HG03460 (cell line): ENCODE data around the gene APMAP.

ENCODE experiments used
- ATAC-seq: cut with Tn5 transposase; IDR thresholded peaks from one replicate; pipeline ENCODE4 v1.9.1; 2021; ENCODE audit not compliant: unreplicated experiment

Gene APMAP, protein sequence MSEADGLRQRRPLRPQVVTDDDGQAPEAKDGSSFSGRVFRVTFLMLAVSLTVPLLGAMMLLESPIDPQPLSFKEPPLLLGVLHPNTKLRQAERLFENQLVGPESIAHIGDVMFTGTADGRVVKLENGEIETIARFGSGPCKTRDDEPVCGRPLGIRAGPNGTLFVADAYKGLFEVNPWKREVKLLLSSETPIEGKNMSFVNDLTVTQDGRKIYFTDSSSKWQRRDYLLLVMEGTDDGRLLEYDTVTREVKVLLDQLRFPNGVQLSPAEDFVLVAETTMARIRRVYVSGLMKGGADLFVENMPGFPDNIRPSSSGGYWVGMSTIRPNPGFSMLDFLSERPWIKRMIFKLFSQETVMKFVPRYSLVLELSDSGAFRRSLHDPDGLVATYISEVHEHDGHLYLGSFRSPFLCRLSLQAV

DNA sequence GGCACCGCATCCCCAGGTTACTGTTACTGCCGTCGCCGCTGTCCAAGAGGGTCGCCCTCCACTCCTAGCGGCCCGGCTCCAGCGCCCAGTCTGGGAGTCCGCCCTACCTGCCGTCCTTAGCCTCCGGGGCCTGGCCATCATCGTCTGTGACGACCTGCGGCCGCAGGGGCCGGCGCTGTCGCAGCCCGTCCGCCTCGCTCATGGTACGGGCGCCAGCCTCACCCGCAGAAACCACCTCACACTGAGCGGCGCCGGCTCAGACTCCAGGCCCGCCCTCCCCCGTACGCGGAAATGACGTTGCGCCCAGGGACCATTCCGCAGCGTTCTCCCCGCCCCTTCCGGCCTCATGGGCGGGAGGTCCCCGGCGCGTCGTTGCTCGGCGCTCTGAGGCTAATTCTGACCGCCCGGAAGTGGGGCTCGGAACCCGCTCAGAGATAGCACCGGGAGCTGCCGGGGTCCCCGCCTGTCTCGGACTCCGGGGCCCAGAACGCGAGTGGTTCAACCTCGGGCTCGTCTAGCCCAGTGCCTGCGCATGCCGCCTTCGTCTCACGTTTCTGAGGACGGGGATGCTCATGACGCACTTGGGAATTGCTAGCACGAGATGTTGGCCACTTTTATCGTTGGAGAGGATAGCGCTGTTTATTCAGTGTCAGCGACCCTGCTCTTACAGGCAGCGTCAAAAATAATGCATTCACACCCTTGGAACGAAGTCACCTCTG lies at the start of gene APMAP:
APMAP (minus strand) TSS at position 265 of the 719 bp plus-strand sequence; CDS start at position 202, 63 bp downstream.
- ATAC-seq: peak; percentile 96

DNA sequence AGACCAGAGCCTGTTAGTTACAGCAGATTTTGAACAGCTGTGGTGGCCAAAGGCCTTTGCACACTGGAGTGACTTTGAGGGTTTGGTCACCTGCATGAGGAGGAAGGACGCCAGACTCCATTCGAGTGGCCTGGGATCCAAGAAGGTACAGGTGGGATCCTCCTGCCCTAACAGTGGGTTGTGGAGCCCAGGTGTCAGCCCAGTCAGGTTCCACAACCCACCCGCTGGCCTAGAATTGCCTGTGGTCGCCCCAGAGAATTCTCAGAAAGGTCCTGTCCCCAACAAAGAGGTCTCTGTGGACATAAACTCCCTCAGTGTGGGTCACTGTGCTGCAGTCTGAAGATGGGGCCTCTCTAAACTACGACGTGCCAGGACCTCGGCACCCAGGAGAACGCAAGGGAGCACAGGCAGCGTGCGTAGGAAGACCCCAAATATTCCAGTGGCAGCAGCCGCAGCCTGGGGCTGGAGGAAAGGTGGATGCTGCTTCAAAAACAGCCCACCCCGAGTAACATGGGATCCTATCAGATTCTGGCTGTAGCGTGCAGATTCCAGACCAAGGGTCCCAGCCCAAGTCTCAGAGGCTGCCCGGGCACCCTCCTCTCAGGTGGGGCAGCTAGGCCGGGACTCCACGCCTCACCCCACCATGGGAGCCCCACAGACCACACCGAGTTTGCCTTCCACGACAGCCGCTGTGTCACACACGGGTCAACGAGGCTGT lies 49.4 kb upstream of the APMAP start:
- no peak for ATAC-seq

DNA sequence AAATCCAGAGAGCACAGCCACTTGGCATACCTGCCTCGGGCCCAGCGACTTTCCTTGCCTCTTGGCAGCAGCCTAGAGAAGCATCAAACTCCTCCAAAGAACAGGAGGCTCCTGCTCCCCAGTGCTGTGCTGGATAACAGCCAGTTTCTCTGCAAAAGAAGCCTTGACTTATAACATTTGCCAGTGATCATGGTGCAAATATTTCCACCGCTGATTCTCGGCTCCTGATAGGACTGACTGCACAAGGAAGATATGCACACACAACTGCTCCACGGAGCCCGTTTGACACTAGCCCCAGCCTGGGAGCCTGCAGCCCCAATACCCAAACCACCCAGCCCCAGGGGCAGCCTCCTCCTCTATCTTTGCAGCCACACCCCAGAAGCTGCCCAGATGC lies 47.9 kb upstream of the APMAP start:
- no peak for ATAC-seq

DNA sequence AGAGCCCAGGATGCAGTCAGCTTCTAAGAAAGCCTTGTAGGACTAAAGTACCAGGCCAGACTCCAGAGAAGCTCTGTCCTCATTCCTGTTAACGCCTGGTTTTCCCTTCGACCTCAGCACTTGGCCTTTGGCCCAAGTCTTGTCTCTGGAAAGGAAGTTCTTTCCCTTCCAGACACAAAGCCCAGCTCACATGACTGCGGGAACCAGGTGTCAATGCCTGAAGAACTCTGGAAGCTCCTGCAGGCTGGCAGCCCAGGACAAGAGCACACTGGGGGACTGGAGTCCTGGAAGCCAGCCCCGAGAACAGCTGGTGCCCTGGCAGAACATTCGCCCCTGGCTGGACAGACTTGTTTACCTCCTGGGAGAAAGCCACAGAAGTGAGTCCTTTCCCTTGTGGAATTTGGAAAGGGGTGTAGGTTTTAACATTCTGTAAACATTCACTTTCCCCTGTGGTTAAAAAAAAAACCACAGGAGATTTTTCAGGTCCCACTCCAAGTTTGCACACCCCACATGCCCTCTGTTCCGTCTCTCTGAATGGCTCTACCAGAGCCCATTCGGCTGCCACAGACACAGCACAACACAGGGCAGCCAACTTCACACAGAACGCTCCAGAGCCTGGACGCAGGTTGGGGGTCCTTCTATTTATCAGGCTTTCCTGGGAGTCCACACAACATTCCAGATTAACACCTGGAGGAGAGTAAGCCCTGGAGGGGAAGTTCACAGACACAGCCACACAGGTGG lies 47.3 kb upstream of the APMAP start:
- no peak for ATAC-seq

DNA sequence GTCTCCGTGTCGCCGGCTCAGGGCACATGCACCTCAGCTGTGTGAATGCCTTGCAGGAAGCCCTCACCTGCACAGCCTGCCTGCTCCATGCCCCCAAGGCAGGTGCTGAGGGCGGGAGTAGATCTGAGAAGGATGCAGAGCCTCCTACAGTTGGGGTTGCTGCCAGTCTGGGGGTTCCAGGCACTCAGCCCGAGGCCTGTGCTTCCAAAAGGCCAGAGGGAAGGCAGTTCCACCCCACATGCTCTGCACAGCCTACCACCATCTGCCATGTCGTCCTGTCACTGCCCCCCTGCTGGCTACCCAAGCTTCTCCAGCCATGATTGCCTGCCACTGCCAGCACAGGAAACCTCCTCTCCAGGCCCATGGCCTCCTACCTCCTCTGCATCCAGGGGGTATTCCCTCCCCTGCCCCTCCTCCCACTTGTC lies 46.1 kb upstream of the APMAP start:
- ATAC-seq: no peak

DNA sequence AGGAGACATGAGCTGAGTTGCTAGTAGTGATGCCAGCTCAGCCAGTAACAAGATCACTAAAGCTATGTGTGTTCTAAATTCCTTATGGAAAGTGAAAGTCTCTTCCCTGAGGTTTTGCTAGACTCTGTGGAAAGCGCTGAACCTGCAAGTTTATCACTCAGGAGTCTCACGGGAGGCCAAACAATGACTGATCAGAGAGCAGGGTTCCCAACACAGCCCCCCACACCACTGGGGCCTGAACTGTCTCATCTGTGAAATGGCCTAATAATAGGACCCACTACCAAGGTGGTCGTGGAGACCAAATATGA lies 45.5 kb upstream of the APMAP start:
- ATAC-seq: no peak

DNA sequence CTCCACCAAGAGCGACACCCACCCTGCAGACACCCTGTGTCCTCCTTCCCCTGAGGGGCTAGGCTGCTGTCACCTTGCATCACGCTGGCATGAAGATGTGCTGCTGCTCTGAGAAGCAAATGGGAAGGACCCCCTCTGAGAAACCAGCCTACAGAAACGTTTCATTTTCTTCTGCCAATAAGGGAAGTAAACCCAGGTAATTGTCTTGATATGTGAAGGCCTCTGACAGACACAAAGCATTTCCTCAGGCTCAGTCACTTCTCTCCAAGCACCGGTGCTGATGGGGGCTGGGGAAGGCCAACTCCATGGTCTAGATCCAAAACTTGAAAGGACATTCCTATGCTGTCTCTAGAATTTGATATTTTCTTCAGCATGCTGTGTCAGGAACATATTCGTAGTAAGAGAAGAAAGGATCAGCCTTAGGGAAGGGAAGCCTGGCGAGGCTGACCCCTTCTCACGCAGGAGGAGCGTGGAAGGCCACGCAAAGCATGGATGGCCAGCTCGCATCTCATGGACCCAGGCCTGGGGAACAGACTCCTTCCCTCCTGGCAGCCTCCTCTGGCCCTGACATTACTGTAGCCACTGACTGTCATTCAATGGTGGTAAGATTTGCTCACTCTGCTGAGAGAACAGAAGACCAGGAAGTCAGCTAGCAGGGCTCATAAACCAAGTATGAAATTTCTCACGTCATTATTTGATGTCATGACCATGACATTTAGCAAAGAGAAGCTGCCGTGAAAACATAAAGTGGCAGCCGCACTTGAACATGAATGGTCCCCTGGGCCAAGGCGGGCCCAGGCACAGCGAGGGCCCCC lies 44.9 kb upstream of the APMAP start:
- no peak for ATAC-seq

DNA sequence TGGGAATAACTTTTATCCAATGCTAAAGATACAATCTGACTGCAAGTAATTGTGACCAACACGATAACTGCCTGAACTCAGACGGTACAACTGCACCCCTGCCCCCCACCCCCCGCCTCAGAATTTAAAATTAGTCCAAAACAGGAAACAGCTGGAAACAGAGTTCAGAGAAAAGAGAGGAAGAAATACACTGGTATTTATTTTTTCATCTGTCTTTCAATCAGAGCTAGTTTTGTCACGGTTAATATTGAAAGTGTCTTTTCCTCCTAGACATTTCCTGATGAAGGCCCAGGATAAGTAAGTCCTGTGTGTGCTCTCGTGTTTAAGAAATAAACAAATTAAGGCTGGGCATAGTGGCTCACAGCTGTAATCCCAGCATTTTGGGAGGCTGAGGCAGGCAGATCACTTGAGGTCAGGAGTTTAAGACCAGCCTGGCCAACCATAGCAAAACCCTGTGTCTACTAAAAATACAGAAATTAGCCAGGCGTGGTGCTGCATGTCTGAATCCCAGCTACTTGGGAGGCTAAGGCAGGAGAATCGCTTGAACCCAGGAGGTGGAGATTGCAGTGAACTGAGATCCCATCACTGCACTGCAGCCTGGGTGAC lies 43.9 kb upstream of the APMAP start:
- ATAC-seq: no peak

DNA sequence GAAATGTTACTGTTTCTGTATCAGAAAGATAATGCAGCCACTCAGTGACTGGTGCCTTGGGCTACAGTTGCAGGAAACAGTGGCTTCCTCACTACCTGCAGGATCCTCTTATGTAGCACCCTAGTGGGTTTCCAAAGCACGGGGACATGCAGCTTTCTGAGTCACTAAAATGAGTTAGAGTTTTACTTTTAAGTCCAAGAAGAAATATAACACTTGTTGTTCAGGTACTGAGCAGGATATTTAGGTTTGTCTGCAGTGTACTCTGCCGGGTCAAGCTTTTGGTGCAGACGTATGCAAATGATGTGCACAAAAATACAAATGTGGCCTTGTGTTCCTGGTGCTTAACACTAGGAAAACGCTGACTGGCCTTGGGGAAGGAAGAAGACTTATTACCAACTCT lies 43.4 kb upstream of the APMAP start:
- no peak for ATAC-seq

DNA sequence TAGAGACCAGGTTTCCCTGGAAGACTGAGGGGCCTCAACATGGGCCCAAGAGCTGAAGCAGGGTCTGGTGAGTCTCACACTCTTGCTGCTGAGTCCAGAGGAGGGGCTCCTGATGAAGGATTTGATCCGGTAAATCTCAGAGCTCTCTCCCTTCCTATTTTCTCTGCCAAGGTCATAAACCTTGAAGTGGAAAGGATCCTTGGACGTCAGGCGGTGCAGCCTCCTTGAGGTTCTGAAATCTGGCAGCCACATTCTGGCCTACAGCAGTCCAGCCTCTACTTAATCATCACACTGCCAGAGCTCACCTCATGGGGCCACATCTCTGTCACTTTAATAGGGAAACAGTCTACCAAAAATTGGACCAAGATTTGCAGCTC lies 41.4 kb upstream of the APMAP start:
- no peak for ATAC-seq

DNA sequence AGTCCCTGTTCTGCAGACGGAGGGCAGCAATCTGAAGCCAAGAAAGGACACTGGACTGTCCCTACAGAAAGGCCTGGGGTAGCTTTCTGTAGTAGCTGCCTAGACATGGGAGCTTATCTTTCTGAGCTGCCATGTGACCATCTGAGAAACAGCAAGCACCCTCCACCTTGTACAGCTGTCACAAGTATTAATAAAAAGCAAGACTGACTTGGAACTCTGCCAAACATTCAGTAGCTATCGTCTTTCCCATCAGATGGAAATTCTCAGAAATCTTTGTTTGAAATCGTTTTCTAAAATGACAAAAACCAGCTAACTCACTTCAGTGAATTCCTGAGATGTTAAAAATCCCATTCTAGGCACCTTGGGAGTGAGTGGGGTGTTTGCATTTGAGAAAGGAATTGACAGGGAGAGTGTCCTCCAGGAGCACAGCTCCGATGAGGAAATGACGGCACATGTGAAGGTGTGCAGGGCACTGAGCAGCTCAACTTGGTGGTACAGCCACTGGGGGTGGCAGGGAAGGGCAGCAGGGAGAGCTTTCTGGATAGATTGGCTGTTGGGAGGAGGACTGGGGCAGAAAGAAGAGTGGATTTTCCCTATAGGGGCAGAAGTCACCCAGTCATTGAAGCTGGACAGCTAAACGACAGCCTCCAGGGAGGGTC lies 40.8 kb upstream of the APMAP start:
- no peak for ATAC-seq

DNA sequence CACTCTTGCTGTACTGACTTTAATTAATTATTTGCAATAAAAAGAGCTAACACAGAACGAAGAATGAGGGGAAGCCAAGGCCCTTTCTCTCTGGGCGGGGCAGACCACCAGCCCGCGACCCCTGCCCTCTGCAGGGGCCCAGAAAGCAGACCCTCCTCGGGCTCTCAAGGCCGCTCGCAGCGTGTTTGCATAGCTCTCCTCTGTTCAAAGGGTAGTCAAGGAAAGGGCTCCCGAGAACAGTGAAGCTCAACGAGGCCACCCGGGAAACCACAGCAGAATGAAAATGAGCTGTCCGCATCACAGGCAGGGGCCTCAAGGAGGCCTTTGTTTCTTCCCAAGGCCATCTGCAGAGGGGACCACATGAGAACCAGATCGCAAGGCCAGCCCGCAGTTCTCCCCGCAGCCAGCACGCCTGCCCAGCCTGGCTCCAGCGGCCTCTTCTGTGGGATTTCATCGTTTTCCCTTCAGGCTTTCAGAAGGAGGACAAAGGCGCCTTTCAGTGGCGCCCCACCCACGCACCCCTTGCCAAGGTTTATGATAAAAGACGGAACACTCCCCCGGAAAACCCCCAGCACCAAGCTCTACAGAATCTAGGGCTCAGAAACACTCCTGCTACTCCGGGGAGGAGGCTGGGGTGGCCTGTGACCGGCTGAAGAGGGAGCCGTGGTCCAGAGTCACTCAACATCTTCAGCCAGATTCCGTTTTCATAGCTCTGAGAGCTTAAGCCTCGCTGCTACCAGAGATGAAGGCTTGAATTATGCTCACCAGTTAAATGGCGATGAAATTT lies 40.1 kb upstream of the APMAP start:
- no peak for ATAC-seq

DNA sequence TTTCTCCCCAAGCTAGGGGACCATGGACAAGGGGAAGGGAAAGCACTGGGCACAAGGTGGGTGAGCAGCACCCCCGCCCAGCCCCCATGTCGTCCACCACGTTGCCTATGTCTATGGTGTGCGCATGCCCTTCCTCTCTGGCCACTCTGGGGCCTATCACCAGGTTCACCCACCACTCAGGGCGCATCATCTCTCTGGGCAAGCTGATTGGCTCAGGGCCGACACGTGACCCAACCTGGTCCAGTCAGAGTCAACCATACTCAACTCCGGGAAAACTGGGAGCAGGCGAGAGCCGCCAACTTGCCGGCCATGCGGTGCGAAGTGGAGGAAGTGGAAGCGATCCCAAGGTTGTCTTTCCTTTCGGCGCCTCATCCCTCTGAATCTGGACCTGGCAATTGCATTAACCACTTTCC lies 39.5 kb upstream of the APMAP start:
- ATAC-seq: no peak

DNA sequence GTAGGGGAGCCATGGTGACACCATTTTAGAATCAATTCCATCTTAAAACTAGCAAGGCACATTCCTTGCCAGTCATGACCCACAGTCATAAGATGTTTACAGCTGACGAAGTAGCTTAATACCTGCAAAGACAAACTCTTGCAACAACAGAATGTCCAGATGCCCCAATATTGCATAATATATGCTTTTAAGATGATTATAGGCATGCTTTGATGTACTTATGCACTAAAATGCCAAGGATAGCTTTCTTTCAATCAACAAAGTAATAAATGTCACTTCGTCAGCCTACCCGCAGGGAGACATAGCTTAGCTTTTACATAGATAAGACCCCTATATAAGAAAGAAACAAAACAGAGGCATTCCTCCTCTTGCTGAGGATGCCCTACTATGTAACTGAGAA lies 38.7 kb upstream of the APMAP start:
- ATAC-seq: no peak

DNA sequence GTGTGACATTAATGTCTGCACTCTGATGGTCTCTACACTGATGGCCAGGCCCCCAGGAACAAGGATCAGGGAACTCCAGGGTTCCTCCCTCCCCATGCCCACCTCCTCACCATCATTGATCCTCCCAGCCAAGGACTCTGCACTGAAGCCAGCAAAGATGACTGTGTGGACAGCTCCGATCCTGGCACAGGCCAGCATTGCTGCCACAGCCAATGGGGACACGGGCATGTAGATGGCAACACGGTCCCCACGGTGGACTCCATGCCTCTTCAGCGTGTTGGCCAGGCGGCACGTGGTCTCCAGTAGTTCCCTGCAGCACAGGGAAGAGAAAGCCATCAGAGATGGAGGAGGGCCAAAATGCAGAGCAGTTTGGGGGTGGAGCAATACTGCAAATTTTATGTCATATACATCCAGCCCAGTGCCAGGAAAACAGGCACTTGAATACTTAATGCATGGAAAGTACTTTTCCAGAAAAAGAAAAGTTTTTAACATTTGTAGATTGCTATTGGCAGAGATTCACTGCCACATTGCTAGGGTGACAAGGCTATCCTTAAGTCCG lies 38.2 kb upstream of the APMAP start:
- ATAC-seq: no peak

DNA sequence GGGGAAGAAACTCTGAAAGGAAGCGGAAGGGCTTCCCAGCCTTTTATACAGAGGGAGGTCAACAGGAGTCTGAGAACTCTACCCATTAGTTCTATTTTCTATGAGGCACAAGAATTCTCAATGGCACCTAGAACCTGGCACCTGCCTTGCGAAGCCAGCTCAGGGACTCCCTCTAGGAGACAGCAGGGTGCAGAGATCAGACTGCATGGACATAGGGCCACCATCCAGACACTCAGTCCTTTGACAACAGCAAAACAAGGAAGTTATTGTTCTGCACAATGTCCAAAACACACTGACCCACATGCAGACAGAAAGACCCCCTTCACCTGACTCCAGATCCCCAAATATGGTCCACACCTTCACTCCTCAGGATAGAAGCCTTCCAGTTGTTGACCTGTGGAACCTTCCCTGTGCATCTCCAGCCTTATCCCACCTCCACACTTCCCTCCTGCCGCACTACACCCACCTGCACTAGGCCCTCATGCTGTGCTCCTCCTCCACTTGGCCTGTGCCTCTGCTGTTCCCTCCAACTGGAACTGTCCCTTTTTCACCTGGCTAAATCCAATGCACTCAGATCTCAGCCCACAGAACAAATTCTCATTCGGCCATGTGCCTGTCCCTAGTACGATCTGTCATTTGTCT lies 37.6 kb upstream of the APMAP start:
- ATAC-seq: no peak

DNA sequence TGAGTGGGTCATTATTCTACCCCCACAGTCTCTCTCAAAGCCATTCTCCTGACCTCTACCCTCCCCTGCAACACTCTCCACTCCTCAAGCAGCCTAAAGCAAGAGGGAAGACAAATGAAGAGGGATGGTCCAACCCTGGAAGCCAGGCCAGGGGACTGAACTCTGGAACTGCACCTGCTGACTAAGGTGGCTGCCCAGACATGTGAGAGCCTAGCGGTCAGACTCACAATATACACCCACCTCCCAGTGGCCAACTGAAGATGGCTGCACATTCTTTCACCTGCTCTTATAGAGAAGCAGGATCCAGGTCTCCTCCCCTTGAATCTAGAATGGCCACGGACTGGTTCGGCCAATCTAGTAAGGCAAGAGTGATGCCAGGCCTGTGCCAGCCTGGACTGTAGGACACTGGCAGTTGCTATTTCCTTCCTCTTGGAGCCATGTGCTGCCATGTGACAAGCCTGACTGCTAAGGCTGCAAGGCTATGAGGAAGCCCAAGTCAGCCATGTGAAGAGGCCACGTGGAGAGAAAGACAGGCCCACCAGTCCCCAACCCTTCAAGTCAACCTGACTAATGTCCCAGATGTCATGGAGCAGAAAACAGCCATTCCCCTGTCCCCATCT lies 33.5 kb upstream of the APMAP start:
- no peak for ATAC-seq
